Esophagus muscularis mucosa (tissue), 3 donors: Measurements from ENCODE around the gene IGF2BP3.

Experiments
- CTCF ChIP-seq, 3 experiments: fragments of 200-600 bp in 2 of 3; fragments of 450-650 bp in 1 of 3; sonication (generic) in 2 of 3; IDR thresholded peaks; one replicate each; pipeline ENCODE4 v1.5.1; 2017 to 2019; ENCODE audit warnings: antibody characterized with exemption in 3 of 3, mild to moderate bottlenecking in 2 of 3, moderate library complexity in 1 of 3
- POLR2A ChIP-seq: fragments of 450-650 bp; IDR thresholded peaks from one replicate; pipeline ENCODE4 v1.6.1; 2017; ENCODE audit warnings: antibody characterized with exemption, moderate library complexity, mild to moderate bottlenecking, low read depth
- POLR2AphosphoS5 ChIP-seq, 2 donors: sonication (generic); formaldehyde crosslinking; IDR thresholded peaks; one replicate each; pipeline ENCODE4 v1.6.1; 2017; ENCODE audit warnings: antibody characterized with exemption in 2 of 2

DNA sequence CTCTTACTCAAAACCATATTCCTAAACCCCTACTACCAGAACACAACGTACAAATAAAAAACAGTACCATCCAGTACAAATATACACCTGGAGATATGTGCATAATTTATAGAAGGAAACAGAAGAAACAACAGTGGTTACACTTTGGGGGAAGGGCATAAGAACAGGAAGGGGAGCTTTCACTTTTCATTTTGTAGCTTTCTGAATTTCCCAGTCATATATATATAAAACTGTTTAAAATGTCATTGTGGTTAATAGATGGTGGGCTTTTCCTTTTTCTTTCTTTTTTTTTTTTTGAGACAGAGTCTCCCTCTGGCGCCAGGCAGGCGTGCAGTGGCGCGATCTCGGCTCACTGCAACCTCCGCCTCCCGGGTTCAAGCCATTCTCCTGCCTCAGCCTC lies 124.0 kb downstream of the IGF2BP3 start:
- TF ChIP-seq CTCF (IDR thresholded peaks at IDR 0.05) (no peak), POLR2A (no peak), POLR2AphosphoS5 (IDR thresholded peaks at IDR 0.05) (no peak)
